H1 (cell line): ENCODE results near the gene PGGHG. TPM values are rescaled to one million over a fixed set of nuclear protein-coding genes. Genes with fewer than 3 reads are reported as not detected.
A peak's percentile ranks its signal among the peaks of the same experiment; 100 is the strongest.

Experiments used
- CTCF ChIA-PET: fragments of 300-600 bp; sonication (Branson Sonifier 250); formaldehyde crosslinking; loops from one replicate; lab custom pipeline; 2021; ENCODE audit not compliant: partially characterized antibody; lab: Charles Lee
- POLR2A ChIA-PET: fragments of 300-600 bp; sonication (Branson Sonifier 250); formaldehyde crosslinking; loops from one replicate; lab custom pipeline; 2021; ENCODE audit warnings: inconsistent platforms; ENCODE audit not compliant: partially characterized antibody; lab: Charles Lee
- DNase-seq, 2 experiments: peaks; one replicate each; pipeline versions ENCODE4 v3.0.0 to v3.0.0-alpha.2; 2010 to 2022; ENCODE audit warnings: low spot score in 2 of 2, low read depth in 1 of 2, mixed read lengths in 1 of 2
- FAIRE-seq: peaks from 2 replicates; lab custom pipeline; 2011; peaks lifted over from hg19 to GRCh38; lab: Jason Lieb, UNC
- H2AFZ ChIP-seq: 2 replicates; pipeline ENCODE4 v1.8.1; 2012; ENCODE audit warnings: low read length, inconsistent platforms
- H2AK5ac ChIP-seq: 2 replicates; pipeline ENCODE4 v1.6.1; 2013; ENCODE audit warnings: low read depth, low read length
- H2BK120ac ChIP-seq: replicated peaks from 2 replicates; pipeline ENCODE3; 2013; ENCODE audit warnings: low read depth, low read length, inconsistent platforms
- H2BK12ac ChIP-seq: 2 replicates; pipeline ENCODE4 v1.6.1; 2013; ENCODE audit warnings: low read depth, low read length
- H2BK15ac ChIP-seq: 2 replicates; pipeline ENCODE4 v1.6.1; 2013; ENCODE audit warnings: low read length
- H2BK20ac ChIP-seq: 2 replicates; pipeline ENCODE4 v1.6.1; 2013; ENCODE audit warnings: low read length
- H2BK5ac ChIP-seq: 2 replicates; pipeline ENCODE4 v1.6.1; 2013; ENCODE audit warnings: low read depth, low read length
- H3K14ac ChIP-seq: 2 replicates; pipeline ENCODE4 v1.6.1; 2013; ENCODE audit warnings: inconsistent platforms; ENCODE audit not compliant: insufficient read length
- H3K18ac ChIP-seq: 2 replicates; pipeline ENCODE4 v1.6.1; 2013; ENCODE audit warnings: low read length; ENCODE audit errors: extremely low read depth
- H3K23ac ChIP-seq: 2 replicates; pipeline ENCODE4 v1.6.1; 2013; ENCODE audit warnings: inconsistent platforms; ENCODE audit not compliant: insufficient read length
- H3K23me2 ChIP-seq: 2 replicates; pipeline ENCODE4 v1.6.1; 2013; ENCODE audit warnings: low read depth, low read length
- H3K27ac ChIP-seq: 2 replicates; pipeline ENCODE4 v1.6.1; 2011; ENCODE audit warnings: low read depth, low read length, inconsistent platforms
- H3K27me3 ChIP-seq, 4 experiments: replicated peaks in 1 of 4; 1 replicate in 1 of 4; 2 replicates in 3 of 4; pipeline versions ENCODE4 v1.6.1 to v1.8.1; 2011 to 2013; ENCODE audit warnings: low read length in 3 of 4, mild to moderate bottlenecking in 3 of 4, inconsistent platforms in 2 of 4, mixed read lengths in 2 of 4, moderate library complexity in 1 of 4; ENCODE audit not compliant: control insufficient read depth in 3 of 4, insufficient read depth in 3 of 4; ENCODE audit errors: extremely low read depth in 1 of 4
- H3K36me3 ChIP-seq, 4 experiments: 2 replicates each; pipeline versions ENCODE4 v1.6.1 to v1.8.1; 2011 to 2013; ENCODE audit warnings: mild to moderate bottlenecking in 4 of 4, low read length in 3 of 4, moderate library complexity in 2 of 4, control low read depth in 1 of 4, inconsistent platforms in 1 of 4; ENCODE audit not compliant: insufficient read depth in 4 of 4, control insufficient read depth in 2 of 4
- H3K4ac ChIP-seq: replicated peaks from 2 replicates; pipeline ENCODE3; 2013; ENCODE audit warnings: low read length, low read depth, mixed read lengths, inconsistent platforms; ENCODE audit not compliant: insufficient read length
- H3K4me1 ChIP-seq, 4 experiments: replicated peaks in 1 of 4; 1 replicate in 1 of 4; 2 replicates in 3 of 4; pipeline versions ENCODE4 v1.6.1 to v1.8.1; 2011 to 2013; ENCODE audit warnings: low read length in 3 of 4, inconsistent platforms in 2 of 4, mixed read lengths in 1 of 4; ENCODE audit not compliant: insufficient read depth in 4 of 4, control insufficient read depth in 3 of 4
- H3K4me2 ChIP-seq, 2 experiments: 2 replicates each; pipeline versions ENCODE4 v1.6.1 to v1.8.1; 2011 to 2013; ENCODE audit warnings: low read depth in 2 of 2, low read length in 2 of 2, control low read depth in 1 of 2, inconsistent platforms in 1 of 2, mild to moderate bottlenecking in 1 of 2; ENCODE audit not compliant: insufficient read depth in 1 of 2
- H3K4me3 ChIP-seq, 4 experiments: fragments of 200-600, 300-600 bp in 1 of 4; sonication (generic), shearing (Covaris generic), sonication (Bioruptor Twin) in 1 of 4; 2 replicates each; pipeline versions ENCODE4 v1.5.1 to v1.8.1; 2011 to 2016; ENCODE audit warnings: low read length in 4 of 4, low read depth in 3 of 4, control low read depth in 2 of 4, inconsistent platforms in 2 of 4, mild to moderate bottlenecking in 2 of 4, mixed read lengths in 1 of 4, moderate library complexity in 1 of 4; ENCODE audit not compliant: insufficient read depth in 2 of 4; ENCODE audit errors: extremely low read depth in 1 of 4
- H3K56ac ChIP-seq: replicated peaks from 2 replicates; pipeline ENCODE3; 2013; ENCODE audit warnings: low read depth, mild to moderate bottlenecking, mixed read lengths, low read length, inconsistent platforms; ENCODE audit not compliant: insufficient read length
- H3K79me1 ChIP-seq: 2 replicates; pipeline ENCODE4 v1.6.1; 2013; ENCODE audit warnings: low read depth, low read length, control low read depth
- H3K79me2 ChIP-seq, 2 experiments: 2 replicates each; pipeline versions ENCODE4 v1.6.1 to v1.8.1; 2012 to 2013; ENCODE audit warnings: low read length in 2 of 2, mild to moderate bottlenecking in 2 of 2, inconsistent platforms in 1 of 2; ENCODE audit not compliant: insufficient read depth in 2 of 2, control insufficient read depth in 1 of 2
- H3K9ac ChIP-seq, 4 experiments: replicated peaks in 1 of 4; 1 replicate in 1 of 4; 2 replicates in 3 of 4; pipeline versions ENCODE4 v1.6.1 to v1.8.1; 2011 to 2013; ENCODE audit warnings: low read depth in 3 of 4, low read length in 3 of 4, control low read depth in 2 of 4, mild to moderate bottlenecking in 2 of 4, moderate library complexity in 2 of 4, inconsistent platforms in 1 of 4; ENCODE audit errors: extremely low read depth in 1 of 4
- H3K9me3 ChIP-seq, 2 experiments: 2 replicates each; pipeline versions ENCODE4 v1.6.1 to v1.8.1; 2012 to 2013; ENCODE audit warnings: mild to moderate bottlenecking in 2 of 2, moderate library complexity in 2 of 2, control low read depth in 1 of 2, inconsistent platforms in 1 of 2, low read depth in 1 of 2, low read length in 1 of 2, mixed read lengths in 1 of 2; ENCODE audit not compliant: insufficient read depth in 2 of 2
- H4K20me1 ChIP-seq, 2 experiments: replicated peaks in 1 of 2; 2 replicates each; pipeline versions ENCODE3 to v1.8.1; 2011 to 2013; ENCODE audit warnings: inconsistent platforms in 2 of 2, low read length in 2 of 2, mild to moderate bottlenecking in 1 of 2; ENCODE audit not compliant: insufficient read depth in 2 of 2, control insufficient read depth in 1 of 2
- H4K5ac ChIP-seq: 2 replicates; pipeline ENCODE4 v1.6.1; 2013; ENCODE audit warnings: low read length, low read depth, mixed read lengths, inconsistent platforms; ENCODE audit not compliant: insufficient read length
- H4K8ac ChIP-seq: 2 replicates; pipeline ENCODE4 v1.8.0; 2013; ENCODE audit warnings: mild to moderate bottlenecking, moderate library complexity, low read length, inconsistent platforms; ENCODE audit not compliant: insufficient read depth; ENCODE audit errors: extremely low read depth
- H4K91ac ChIP-seq: replicated peaks from 2 replicates; pipeline ENCODE3; 2013; ENCODE audit warnings: low read length, mixed read lengths, inconsistent platforms; ENCODE audit not compliant: insufficient read length
- EZH2 ChIP-seq: fragments of 200-600 bp; sonication (generic); IDR thresholded peaks from 2 replicates; pipeline ENCODE4 v1.7.1; 2012; ENCODE audit warnings: low read depth, mild to moderate bottlenecking, moderate library complexity, low read length, inconsistent platforms; ENCODE audit not compliant: severe bottlenecking
- KDM1A ChIP-seq: fragments of 200-600, 300-600 bp; sonication (generic); IDR thresholded peaks from 2 replicates; pipeline ENCODE4 v1.7.1; 2016; ENCODE audit warnings: mild to moderate bottlenecking, low read length, borderline replicate concordance
- RAD21 ChIP-seq, 2 experiments: IDR thresholded peaks in 1 of 2; conservative IDR thresholded peaks in 1 of 2; 2 replicates each; pipeline ENCODE4 v1.6.1; 2011; ENCODE audit warnings: low read depth in 2 of 2, low read length in 2 of 2, improper control_type of control experiment in 1 of 2, inconsistent platforms in 1 of 2, mild to moderate bottlenecking in 1 of 2, moderate library complexity in 1 of 2
- SP1 ChIP-seq: IDR thresholded peaks from 2 replicates; pipeline ENCODE4 v1.6.1; 2011; ENCODE audit warnings: low read depth, low read length
- TCF12 ChIP-seq: IDR thresholded peaks from 2 replicates; pipeline ENCODE4 v1.6.1; 2011; ENCODE audit warnings: low read depth, mild to moderate bottlenecking, low read length
- TEAD4 ChIP-seq: IDR thresholded peaks from 2 replicates; pipeline ENCODE4 v1.6.1; 2012; ENCODE audit warnings: low read depth, low read length, inconsistent platforms, mixed read lengths
- WGBS, 2 experiments: shearing (Covaris generic) in 1 of 2; methylation state at CpG; one replicate each; pipeline versions ENCODE4 v1.1.6 to v1.1.7; 2013 to 2015; ENCODE audit warnings: low lambda C conversion rate in 2 of 2, mixed read lengths in 2 of 2, inconsistent platforms in 1 of 2, low coverage in 1 of 2, missing lambda C conversion rate in 1 of 2; ENCODE audit not compliant: insufficient replicate concordance in 2 of 2, insufficient coverage in 1 of 2, insufficient read length in 1 of 2; ENCODE audit errors: extremely low coverage in 1 of 2, missing lambda C conversion rate in 1 of 2; 5-methylcytosine and 5-hydroxymethylcytosine counted together
- polyA plus RNA-seq, 7 experiments: library from polyadenylated mRNA; depleted of rRNA in 3 of 7; stranded (reverse) in 5 of 7; unstranded in 2 of 7; fragments of >200 nt in 5 of 7; fragments of 200-250 nt in 2 of 7; gene quantifications; 1 replicate in 5 of 7; 2 replicates in 1 of 7; 4 replicates in 1 of 7; pipeline versions ENCODE4 v1.2.1 to v1.2.3, GENCODE V29; 2011 to 2013; ENCODE audit warnings: missing spikeins in 2 of 7, mixed read lengths in 2 of 7
- total RNA-seq: library from RNA; stranded (reverse); fragmentation: NEBNext Ultra II Directional; extraction: Animal tissue kit (Norgen Biotek cat#: 25700); gene quantifications from 2 replicates; pipeline ENCODE4 v1.2.1, GENCODE V29; 2021
- TF ChIP-seq, protein P1 (sequence below), 3 experiments: IDR thresholded peaks; 1 replicate in 2 of 3; 2 replicates in 1 of 3; pipeline versions ENCODE4 v1.5.1 to v1.6.1; 2011; ENCODE audit warnings: low read length in 3 of 3, mild to moderate bottlenecking in 3 of 3, inconsistent platforms in 2 of 3, low read depth in 1 of 3, moderate library complexity in 1 of 3; ENCODE audit not compliant: insufficient read depth in 1 of 3; ENCODE audit errors: control extremely low read depth in 1 of 3

The PGGHG gene
- total and polyA plus RNA-seq, 2 of the 8 experiments (the other 6 are each of a cell fraction or from before 2014, with no cell fraction given): 34.8 to 60.7 TPM

DNA sequence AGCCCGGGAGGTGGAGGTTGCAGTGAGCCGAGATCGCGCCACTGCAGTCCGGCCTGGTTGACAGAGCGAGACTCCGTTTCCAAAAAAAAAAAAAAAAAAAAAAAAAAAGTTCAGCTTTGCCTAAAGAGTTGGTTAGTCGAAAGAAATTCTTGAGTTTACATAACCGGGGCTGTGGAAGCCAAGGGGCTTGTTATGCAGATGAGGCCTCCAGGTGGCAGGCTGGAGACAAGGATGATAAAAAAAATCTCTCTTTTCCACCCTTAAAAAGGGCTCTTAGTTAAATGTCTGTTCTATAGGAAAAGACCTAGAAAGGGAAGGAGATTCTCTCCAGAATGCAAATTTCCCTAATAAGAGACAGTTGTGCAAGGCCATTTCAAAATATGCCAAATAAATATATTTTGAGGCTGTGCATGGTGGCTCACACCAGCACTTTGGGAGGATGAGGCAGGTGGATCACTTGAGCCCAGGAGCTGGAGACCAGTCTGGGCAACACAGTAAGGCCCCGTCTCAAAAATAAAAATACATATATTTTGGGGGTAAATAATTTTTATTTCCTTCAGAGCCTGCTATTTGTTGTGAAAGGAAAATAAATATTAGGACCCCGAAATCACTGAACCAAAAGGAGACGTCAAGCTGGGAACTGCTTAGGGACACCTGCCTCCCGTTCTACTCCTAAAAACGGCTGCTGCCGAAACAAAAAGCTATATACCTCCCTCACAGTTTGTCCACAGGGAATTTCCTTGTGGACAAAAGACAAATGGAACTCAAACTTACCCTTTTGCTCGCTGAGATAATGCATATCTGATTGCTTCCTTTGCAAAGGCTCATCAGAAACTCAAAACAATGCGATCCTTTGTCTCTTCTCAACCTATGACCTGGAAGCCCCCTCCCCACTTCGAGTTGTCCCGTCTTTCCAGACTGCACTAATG, 16.3 kb downstream of the PGGHG start:
- H3K27me3 ChIP-seq: no peaks in the 10 kb centered on the region; a peak in 1 of 7 replicates
- H3K4ac ChIP-seq: no peak overlapping the region
- H4K91ac ChIP-seq: peak overlapping the region; percentile 71
- no peak overlapping the region for H3K56ac ChIP-seq
- no peak overlapping the region for H4K8ac ChIP-seq
- H2BK5ac ChIP-seq: peak overlapping the region; percentile 82; the same call in 1 of the 2 replicates
- H2AFZ ChIP-seq: no peak overlapping the region
- H2BK15ac ChIP-seq: peak overlapping the region; percentile 1; the same call in 1 of the 2 replicates
- H3K23me2 ChIP-seq: peaks cover 5% of the 10 kb centered on the region; the same call in 1 of the 2 replicates
- peak overlapping the region; percentile 44 to 54 for H3K4me2 ChIP-seq
- no peak for FAIRE-seq
- H3K36me3 ChIP-seq: no peaks in the 10 kb centered on the region
- H2BK12ac ChIP-seq: peak overlapping the region; percentile 99
- 7% methylated on average over 12 of the region's 19 CpGs; no CpG with 5 or more reads in 1 of the 2 experiments for WGBS, 2 experiments
- no peak overlapping the region for H3K14ac ChIP-seq
- no peaks in the 10 kb centered on the region for H3K9me3 ChIP-seq
- peak overlapping the region; percentile 72 for H3K18ac ChIP-seq
- H3K4me3 ChIP-seq: peak overlapping the region in 2 of 4 experiments; percentile 3 to 42; a peak in 2 of 8 replicates
- no peaks in the 10 kb centered on the region for H3K79me1 ChIP-seq
- H3K79me2 ChIP-seq: peaks cover 0 to 3% of the 10 kb centered on the region in 2 experiments; a peak in 1 of 4 replicates
- H3K4me1 ChIP-seq: peaks cover 17 to 46% (median 33%) of the 10 kb centered on the region in 4 experiments
- H3K9ac ChIP-seq: peak overlapping the region in 1 of 4 experiments; percentile 42; a peak in 1 of 7 replicates
- ChIA-PET POLR2A (interaction anchor here (0.6 to 5.2 kb wide), 18 partner anchors 11 to 1489 kb away, joined by 3 to 33 read pairs (median 4); no protein-coding TSS in a partner anchor), CTCF (interaction anchor here (0.9 to 6.1 kb wide), 24 partner anchors 10 to 213 kb away, joined by 3 to 52 read pairs (median 4); no protein-coding TSS in a partner anchor)
- peak overlapping the region; percentile 97 for H2BK120ac ChIP-seq
- H2AK5ac ChIP-seq: peak overlapping the region; percentile 86
- no peak overlapping the region for H3K23ac ChIP-seq
- no peak for DNase-seq
- H4K5ac ChIP-seq: peak overlapping the region; percentile 31
- H3K27ac ChIP-seq: peak overlapping the region; percentile 31; the same call in 1 of the 2 replicates
- H4K20me1 ChIP-seq: no peaks in the 10 kb centered on the region
- peak overlapping the region; percentile 100 for H2BK20ac ChIP-seq
- TF ChIP-seq EZH2 (no peak), SP1 (0 out of 2 replicates have a peak, but pooled peaks have one; percentile 27), TCF12 (peak; percentile 77; the same call in 1 of the 2 replicates), TEAD4 (peak; percentile 58), RAD21 (IDR thresholded peaks at IDR 0.05 in 1 of 2, conservative IDR thresholded peaks at IDR 0.05 in 1 of 2; ENCODE audit: low read depth in 2 of 2, low read length in 2 of 2) (peak; percentile 34 to 39), KDM1A (no peak)
- TF ChIP-seq, protein P1, sequence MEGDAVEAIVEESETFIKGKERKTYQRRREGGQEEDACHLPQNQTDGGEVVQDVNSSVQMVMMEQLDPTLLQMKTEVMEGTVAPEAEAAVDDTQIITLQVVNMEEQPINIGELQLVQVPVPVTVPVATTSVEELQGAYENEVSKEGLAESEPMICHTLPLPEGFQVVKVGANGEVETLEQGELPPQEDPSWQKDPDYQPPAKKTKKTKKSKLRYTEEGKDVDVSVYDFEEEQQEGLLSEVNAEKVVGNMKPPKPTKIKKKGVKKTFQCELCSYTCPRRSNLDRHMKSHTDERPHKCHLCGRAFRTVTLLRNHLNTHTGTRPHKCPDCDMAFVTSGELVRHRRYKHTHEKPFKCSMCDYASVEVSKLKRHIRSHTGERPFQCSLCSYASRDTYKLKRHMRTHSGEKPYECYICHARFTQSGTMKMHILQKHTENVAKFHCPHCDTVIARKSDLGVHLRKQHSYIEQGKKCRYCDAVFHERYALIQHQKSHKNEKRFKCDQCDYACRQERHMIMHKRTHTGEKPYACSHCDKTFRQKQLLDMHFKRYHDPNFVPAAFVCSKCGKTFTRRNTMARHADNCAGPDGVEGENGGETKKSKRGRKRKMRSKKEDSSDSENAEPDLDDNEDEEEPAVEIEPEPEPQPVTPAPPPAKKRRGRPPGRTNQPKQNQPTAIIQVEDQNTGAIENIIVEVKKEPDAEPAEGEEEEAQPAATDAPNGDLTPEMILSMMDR (IDR thresholded peaks at IDR 0.05; ENCODE audit: control extremely low read depth in 1 of 3, insufficient read depth in 1 of 3, low read depth in 1 of 3, low read length in 3 of 3): peak; percentile 19 to 44 (median 31); a peak in 3 of 4 replicates
